Measurements from ENCODE around the gene SDR9C7.

- no peak for TF ChIP-seq CTCF (conservative IDR thresholded peaks at IDR 0.05 in 1 of 2, IDR thresholded peaks at IDR 0.05 in 1 of 2; ENCODE audit: low read depth in 1 of 2, low read length in 2 of 2)
- TF ChIP-seq EZH2 (IDR thresholded peaks at IDR 0.05; ENCODE audit: low read length, missing control alignments) = no peak
Observed at GRCh38 chr12:56916996-56917333, 17.2 kb downstream of the SDR9C7 start.
